Measurements from ENCODE around the gene ZNF438.
"Not testable (repeated sequence)": the region's sequence is repeated elsewhere in the genome, so short reads cannot be mapped to it uniquely, and the experiment has no call there.

The ZNF438 gene

DNA sequence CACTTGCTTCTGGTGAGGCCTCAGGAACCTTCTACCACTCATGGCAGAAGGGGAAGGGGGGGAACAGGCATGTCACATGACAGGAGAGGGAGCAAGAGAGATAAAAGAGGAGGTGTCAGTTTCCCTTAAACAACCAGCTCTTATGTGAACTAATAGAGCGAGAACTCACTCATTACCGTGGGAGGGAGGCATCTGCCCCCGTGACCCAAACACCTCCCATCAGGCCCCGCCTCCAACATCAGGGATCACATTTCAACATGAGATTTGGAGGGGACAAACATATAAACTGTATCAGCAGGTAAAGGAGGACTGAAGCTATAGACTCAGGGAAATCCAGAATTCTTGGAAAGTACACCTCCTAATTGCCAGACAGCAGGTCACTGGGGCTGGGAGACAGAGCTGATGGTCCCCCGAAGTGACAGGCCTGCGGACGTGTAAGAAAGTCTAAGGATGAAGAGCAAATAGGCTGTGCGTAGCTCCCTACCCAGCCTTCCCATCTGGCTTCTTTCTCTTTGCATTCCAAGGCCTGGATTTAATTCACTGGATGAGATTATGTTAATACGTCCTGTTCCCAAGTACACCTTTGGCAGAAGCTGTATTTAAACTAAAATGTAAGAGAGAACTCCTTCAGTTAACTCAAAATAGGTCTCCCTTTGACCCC lies 215.4 kb downstream of the ZNF438 start:
- in situ Hi-C loops (cut with MboI; ENCODE audit: low sequenced_read_pairs): no loop called here

DNA sequence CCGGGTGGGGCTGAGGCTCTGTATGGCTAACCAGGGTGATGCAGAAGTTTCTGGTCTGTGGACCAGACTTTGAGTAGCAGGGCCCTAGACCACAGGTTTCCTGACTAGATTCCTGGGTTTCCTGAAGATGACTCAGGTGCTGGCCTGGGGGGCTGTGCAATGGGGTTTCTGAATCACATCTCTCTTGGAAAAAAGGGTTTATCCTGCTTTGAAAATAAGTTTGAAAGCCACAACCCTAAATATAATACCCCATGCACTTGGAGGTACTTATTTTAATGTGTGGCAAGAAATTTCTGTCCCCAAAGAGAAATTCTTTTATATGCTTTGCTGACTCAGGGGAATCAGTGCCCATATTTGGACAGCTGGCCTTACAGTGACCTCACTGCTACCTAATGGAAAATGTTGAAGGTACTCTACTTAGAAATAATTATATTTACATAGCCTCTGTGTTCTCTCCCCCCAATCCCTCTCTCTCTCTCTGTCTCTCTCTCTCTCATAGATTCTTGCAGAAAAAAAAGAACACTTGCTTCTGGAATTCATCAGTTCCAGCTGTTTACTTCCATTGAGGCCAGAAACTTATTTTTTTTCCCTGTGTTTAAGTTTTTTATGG lies 217.7 kb downstream of the ZNF438 start:
- in situ Hi-C loops (cut with MboI; ENCODE audit: low sequenced_read_pairs): no loop called here

DNA sequence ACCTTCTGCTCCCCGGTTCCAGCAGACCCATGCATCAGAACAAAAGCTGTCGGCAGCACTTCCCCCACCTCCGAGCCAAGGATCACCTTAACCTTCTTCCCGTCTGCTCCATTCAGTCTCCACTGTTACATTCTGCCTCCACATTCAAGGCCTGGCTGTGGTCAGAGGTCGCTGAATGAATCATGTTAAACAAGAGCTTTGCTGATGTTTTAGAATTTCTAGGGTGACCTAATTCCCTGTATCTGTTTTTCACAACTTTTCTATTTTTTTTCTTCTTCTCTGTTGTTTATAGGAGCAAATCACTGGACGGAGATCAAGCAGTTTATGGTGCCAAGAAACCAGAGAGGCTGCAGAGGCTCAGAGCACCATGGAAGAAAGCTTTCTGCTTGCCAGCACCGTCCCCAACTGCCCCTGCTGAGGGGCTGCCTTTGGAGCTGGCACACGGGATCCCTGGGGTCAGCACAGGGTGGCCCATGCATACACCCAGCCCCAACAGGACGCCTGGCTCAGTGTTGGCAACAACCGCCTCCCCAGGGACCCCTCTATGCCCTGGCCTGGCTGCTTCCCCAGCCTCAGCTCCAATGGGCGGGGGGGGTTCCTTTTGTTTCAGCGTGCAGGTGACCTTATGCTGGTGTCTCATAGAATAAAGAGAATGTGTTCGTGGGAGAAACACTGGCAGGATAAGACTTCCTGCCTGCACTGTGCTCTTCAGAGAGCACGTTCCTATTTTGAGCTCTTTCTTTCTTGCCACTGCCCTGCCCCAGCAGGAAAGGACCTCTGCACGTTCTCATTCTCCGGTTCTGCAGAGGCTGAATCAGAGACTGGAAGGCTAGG lies 219.4 kb downstream of the ZNF438 start:
- in situ Hi-C loops (cut with MboI; ENCODE audit: low sequenced_read_pairs): no loop called here

DNA sequence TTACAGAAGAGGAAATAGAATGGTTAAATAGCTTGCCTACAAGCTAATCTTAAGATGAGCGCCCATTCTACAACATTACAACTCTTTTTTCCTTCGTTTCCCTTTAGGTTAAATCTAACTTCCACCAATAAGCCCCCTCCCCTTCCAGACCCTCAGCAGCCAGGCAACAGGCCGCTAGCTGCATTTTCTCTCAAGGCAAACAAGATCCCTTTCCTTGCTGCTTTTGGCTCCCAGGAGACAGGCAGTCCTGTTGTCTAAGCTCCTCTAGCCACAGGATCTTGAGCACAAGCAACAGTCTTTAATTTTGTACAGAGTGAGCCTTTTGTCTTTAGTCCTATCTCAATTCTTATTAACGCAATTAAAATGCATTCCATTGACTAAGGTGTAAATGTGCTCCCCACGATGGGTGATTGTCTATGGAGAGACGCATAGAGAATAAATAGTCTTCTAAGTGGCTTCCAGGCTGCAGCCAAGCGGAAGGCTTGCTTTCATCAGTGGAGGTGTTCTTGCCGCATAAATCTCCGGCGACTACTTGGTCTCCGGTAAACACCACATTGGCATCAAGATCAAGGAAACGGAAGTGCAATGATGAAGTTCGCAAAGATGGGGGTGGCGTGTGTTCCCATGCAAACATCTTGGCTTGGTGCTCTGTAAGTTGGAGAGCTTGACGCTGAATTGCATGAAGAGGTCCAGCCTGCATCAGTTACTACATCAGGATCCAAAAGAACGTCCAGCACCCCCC lies 220.2 kb downstream of the ZNF438 start:
- in situ Hi-C loops (cut with MboI; ENCODE audit: low sequenced_read_pairs): no loop called here

DNA sequence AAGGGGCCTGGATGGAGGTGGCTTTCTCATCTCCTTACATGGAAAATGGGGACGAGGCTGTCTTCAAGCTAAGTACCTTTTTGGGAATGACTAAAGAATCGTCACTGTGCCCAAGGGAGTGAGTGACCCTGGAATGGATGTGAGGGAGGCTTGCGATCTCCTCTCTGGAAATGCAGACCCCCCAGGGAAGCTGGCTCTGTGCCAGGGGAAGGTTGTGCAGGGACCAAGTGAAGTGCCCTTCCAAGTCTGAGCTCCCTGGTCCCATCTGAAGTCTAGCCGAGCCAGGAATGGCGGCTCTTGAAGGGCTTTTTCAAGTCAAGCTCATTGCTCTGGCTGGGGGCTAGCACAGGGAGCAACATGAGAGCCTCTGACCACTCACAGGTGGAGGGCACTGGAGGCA lies 221.2 kb downstream of the ZNF438 start:
- in situ Hi-C loops (cut with MboI; ENCODE audit: low sequenced_read_pairs): no loop called here

DNA sequence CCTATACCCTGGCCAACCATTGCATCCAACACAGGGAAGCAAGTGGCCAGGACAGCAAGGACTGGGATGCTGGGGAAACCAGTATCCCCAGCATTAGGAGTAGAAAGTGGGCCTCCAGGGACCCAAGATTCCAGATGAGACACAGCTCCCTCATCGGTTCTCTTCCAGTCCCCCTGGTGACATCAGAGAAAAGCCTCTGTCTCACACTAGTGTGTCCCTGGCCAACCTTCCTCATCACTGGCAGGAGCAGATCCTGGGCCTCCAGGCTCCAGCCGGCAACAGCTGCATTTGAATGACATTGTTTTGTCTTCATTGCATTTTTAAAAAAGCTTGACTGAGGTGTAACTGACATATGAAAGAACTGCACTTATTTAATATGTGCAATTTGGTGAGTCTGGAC lies 224.8 kb downstream of the ZNF438 start:
- in situ Hi-C loops (cut with MboI; ENCODE audit: low sequenced_read_pairs): no loop called here

DNA sequence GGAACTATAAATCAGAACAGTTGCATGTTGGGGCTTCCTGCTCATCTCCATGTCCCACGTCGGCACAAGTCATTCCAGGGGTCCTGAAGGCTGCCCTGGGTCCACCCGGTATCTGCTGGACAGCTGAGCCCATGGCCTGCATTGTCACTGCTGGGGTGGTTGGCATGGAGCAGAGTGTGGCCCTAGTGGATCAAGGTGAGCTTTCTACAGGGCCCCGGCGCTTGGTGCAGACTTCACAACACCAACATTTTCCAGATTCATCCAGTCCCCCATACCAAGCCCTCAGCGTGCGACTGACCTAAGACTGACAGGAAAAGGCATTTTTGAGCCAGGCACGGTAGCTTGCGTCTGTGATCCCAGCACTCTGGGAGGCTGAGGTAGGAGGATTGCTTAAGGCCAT lies 226.6 kb downstream of the ZNF438 start:
- in situ Hi-C loops (cut with MboI; ENCODE audit: low sequenced_read_pairs): no loop called here

DNA sequence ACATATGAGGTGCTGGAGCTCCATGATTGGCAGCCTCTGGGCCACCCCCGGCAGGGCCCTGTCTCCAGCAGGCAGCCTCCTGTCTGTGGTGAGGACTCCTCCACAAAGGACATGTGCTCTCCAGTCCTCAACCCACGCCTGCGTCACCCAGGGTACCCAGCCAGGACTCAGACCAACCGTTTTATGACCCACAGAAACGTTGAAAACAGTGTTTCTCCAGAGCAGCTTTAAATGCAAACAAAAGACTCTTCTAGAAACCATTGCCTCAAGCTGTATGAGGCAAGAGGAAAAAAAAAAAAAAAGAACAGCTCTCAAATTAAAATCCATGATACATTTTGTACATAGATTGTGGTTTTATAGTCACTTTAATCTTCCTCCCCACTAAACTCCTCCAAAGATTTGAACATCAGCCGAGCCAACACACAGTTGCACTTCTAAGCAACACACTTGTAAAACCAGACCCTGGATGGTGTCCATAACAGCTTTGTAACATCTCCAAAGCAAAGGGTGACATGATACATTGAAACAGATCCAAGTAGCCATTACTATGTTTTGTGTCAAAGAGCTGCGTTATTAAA lies 227.1 kb downstream of the ZNF438 start:
- in situ Hi-C loops (cut with MboI; ENCODE audit: low sequenced_read_pairs): no loop called here

DNA sequence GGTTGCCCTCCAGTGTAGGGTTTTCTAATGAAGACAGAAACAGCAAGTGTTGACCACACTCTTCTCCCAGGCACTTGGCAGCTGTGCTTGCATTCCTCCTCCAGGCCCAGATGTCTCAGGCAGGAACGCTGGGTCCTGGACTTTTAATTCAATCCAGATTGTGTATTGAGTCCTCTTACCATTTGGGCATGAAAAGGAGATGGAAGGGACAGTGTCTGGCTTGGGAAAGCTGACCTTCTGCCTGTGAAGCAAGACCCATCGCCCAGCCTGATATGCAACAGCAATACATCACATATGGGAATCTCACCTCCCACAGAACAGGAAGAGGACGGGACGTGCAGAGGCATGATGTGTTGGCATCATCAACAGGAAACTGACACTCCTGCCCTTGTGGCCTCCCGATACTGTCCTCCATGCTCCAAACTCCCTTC lies 227.8 kb downstream of the ZNF438 start:
- in situ Hi-C loops (cut with MboI; ENCODE audit: low sequenced_read_pairs): no loop called here

DNA sequence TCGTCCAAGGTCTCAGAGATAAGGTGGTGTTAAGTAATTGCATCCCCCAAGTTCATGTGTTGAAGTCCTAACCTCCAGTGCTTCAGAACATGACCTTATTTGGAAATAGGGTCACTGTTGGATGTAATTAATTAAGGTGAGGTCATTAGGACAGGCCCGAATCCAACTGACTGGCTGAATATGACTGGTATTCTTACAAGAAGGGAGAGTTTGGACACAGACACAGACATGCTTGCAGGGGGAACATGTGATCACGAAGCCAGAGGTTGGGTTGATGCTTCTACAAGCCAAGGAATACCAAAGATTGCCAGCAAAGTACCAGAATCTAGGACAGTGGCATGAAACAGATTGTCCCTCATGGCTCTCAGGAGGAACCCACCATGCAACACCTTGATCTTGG lies 228.6 kb downstream of the ZNF438 start:
- in situ Hi-C loops (cut with MboI; ENCODE audit: low sequenced_read_pairs): no loop called here

DNA sequence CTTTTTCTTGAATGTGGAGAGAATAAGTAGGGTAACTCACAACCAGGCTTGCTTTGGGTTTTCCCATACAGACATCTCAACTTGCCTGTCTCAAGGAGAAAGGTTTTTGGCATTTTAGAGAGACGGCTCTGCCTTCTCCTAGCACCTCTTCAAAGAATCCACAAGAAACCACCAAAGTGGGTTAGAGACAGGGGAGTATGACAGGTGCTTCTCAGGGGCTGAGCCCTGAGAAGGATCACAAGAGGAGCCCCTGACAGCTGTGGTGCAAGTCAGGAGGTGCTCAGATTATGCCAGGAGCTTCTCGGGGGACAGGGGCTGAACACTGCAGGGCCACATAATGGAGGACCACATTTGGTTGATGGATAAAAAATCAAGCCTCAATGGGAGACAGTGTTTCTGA lies 231.3 kb downstream of the ZNF438 start:
- in situ Hi-C loops (cut with MboI; ENCODE audit: low sequenced_read_pairs): no loop called here

DNA sequence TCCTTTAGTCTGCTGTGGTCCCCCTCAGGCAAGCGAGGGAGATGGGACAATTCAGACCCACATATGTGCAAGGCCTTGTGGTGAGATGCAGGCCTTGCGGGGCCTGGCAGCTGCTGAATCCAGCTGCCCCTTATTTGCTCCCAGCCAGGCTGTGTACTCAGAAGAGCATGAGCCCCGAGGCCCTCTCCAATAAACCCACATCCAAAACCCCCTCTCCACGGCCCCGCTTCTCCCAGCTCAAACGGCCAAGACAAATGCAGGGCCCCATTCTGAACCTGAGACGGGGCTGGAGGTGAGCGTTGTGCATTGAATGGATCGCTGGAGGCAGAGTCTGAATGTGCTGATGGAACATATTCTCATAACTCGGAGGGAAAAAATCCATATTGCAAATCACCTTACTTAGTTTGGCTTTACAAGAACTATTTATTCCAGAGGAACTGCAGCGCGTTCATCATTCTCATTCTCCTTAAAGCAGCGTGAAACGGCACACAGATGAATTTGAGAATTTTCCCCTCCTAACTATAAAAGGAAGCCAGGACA lies 232.9 kb downstream of the ZNF438 start:
- in situ Hi-C loops (cut with MboI; ENCODE audit: low sequenced_read_pairs): no loop called here

DNA sequence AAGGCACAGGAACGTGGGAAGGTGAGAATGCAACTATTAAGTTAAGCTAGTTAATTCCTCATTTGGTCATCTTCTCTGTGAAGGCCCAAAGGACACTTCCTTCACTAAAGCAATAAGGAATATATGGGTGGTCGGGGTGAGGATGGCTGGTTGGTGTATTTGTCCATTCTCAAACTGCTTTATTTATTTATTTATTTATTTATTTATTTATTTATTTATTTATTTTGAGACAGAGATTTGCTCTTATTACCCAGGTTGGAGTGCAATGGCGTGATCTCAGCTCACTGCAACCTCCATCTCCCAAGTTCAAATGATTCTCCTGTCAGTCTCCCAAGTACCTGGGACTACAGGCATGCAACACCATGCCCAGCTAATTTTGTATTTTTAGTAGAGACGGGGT lies 236.6 kb downstream of the ZNF438 start:
- in situ Hi-C loops (cut with MboI; ENCODE audit: low sequenced_read_pairs): not testable (repeated sequence)

Data from HL-60/S4 (cell line).